ENCODE data around the gene GADD45G. TPM values are rescaled to one million over a fixed set of nuclear protein-coding genes. Genes with fewer than 3 reads are reported as not detected.
A peak's percentile ranks its signal among the peaks of the same experiment; 100 is the strongest.

The GADD45G gene
- polyA plus RNA-seq, 1 of the 3 experiments (the other 2 are of a cell fraction), result 1.3 TPM

- Histone ChIP-seq H3F3A (replicated peaks; ENCODE audit: insufficient read depth) (no peaks in the 10 kb centered on the region), H4K20me1 (ENCODE audit: insufficient read depth) (no peaks in the 10 kb centered on the region), H3K4me1 (ENCODE audit: control insufficient read depth in 1 of 2, insufficient read depth in 2 of 2, low read depth in 1 of 2, low read length in 1 of 2) (peaks cover 0 to 4% of the 10 kb centered on the region in 2 experiments; a peak in 1 of 4 replicates), H3K4me3 (ENCODE audit: low read depth in 2 of 2, low read length in 1 of 2) (no peak overlapping the region), H3K4me2 (no peak overlapping the region), H3K9me3 (no peaks in the 10 kb centered on the region), H3K9me2 (no peaks in the 10 kb centered on the region), H3K9ac (no peak overlapping the region), H3K36me3 (replicated peaks in 1 of 2; ENCODE audit: control insufficient read depth in 1 of 2, insufficient read depth in 2 of 2, low read length in 1 of 2) (no peaks in the 10 kb centered on the region), H3K79me2 (ENCODE audit: insufficient read depth) (no peaks in the 10 kb centered on the region), H3K27ac (ENCODE audit: low read depth in 2 of 2, low read length in 1 of 2) (no peak overlapping the region), H2AFZ (ENCODE audit: low read depth) (no peak overlapping the region), H3K27me3 (ENCODE audit: insufficient read depth) (no peaks in the 10 kb centered on the region)
- POLR2A ChIA-PET, result no interaction called here
- CTCF ChIA-PET, result interaction anchor here (1.0 to 2.9 kb wide), 5 partner anchors 11 to 535 kb away, joined by 3 to 9 read pairs (median 5); no protein-coding TSS in a partner anchor
- peak; percentile 48 for DNase-seq
- 68% methylated on average over 12 of the region's 14 CpGs for WGBS (ENCODE audit: low lambda C conversion rate)
- TF ChIP-seq ELF1 (IDR thresholded peaks at IDR 0.05) (no peak), USF2 (IDR thresholded peaks at IDR 0.05; ENCODE audit: borderline replicate concordance, low read depth, low read length) (no peak)
Observed at GRCh38 chr9:89564346-89564878, 40.4 kb upstream of the GADD45G start.

- Histone ChIP-seq H3K4me3 (ENCODE audit: low read depth in 2 of 2, low read length in 1 of 2) (no peak overlapping the region), H3K4me1 (ENCODE audit: control insufficient read depth in 1 of 2, insufficient read depth in 2 of 2, low read depth in 1 of 2, low read length in 1 of 2) (no peaks in the 10 kb centered on the region), H3K27ac (ENCODE audit: low read depth in 2 of 2, low read length in 1 of 2) (no peak overlapping the region), H4K20me1 (ENCODE audit: insufficient read depth) (no peaks in the 10 kb centered on the region), H3K36me3 (replicated peaks in 1 of 2; ENCODE audit: control insufficient read depth in 1 of 2, insufficient read depth in 2 of 2, low read length in 1 of 2) (no peaks in the 10 kb centered on the region), H3K27me3 (ENCODE audit: insufficient read depth) (peaks cover 11% of the 10 kb centered on the region; the same call in 1 of the 2 replicates), H2AFZ (ENCODE audit: low read depth) (no peak overlapping the region), H3F3A (replicated peaks; ENCODE audit: insufficient read depth) (no peaks in the 10 kb centered on the region), H3K4me2 (no peak overlapping the region), H3K9me2 (no peaks in the 10 kb centered on the region), H3K9ac (no peak overlapping the region), H3K9me3 (no peaks in the 10 kb centered on the region), H3K79me2 (ENCODE audit: insufficient read depth) (no peaks in the 10 kb centered on the region)
- 64% methylated on average over 2 of the region's 2 CpGs for WGBS (ENCODE audit: low lambda C conversion rate)
- ChIA-PET CTCF (interaction anchor here (1.0 to 1.7 kb wide), 6 partner anchors 8 to 535 kb away, joined by 3 to 7 read pairs (median 4); no protein-coding TSS in a partner anchor), POLR2A (no interaction called here)
- TF ChIP-seq SIN3A (IDR thresholded peaks at IDR 0.05; ENCODE audit: borderline replicate concordance, low read depth, low read length) (no peak), USF1 (IDR thresholded peaks at IDR 0.05; ENCODE audit: borderline replicate concordance, low read depth) (no peak), REST (IDR thresholded peaks at IDR 0.05; ENCODE audit: low read depth, low read length) (no peak), TAF1 (IDR thresholded peaks at IDR 0.05; ENCODE audit: borderline replicate concordance, low read depth, low read length) (no peak), JUND (IDR thresholded peaks at IDR 0.05) (no peak), USF2 (IDR thresholded peaks at IDR 0.05; ENCODE audit: borderline replicate concordance, low read depth, low read length) (no peak), TCF12 (IDR thresholded peaks at IDR 0.05) (no peak), EZH2phosphoT487 (IDR thresholded peaks at IDR 0.05; ENCODE audit: borderline replicate concordance, low read depth) (no peak), GABPA (IDR thresholded peaks at IDR 0.05; ENCODE audit: low read depth) (no peak), FOXJ3 (CRISPR knock-in tag; IDR thresholded peaks at IDR 0.05) (no peak), ZBTB33 (IDR thresholded peaks at IDR 0.05; ENCODE audit: borderline replicate concordance, low read depth) (no peak), NRF1 (IDR thresholded peaks at IDR 0.05; ENCODE audit: low read depth, low read length) (no peak), CHD2 (IDR thresholded peaks at IDR 0.05; ENCODE audit: low read length, partially characterized antibody) (no peak)
- DNase-seq, result no peak
Observed at GRCh38 chr9:89567649-89568048, 37.2 kb upstream of the GADD45G start.
